ENCODE results near the gene PLXNB3.

PLXNB3 gene

DNA sequence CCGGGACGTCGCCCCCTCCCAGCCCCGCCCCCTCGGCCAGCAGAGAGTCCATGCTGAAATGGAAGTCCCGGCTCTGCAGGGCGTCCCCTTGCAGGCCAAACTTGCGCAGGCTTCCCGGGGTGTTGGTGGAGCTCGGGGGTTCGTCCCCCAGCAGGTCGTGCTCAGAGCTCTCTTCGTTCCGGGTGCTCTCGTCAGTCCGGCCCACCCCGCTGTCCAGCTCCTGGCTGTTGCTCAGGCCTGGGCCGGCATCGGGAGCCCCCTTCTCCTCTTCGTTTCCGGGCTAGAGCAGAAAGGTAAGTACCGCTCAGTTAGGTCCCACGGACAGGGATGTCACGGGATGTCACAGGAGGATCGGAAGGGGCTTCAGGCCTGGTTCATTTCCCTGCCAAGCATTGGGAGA is 40.6 kb downstream of the PLXNB3 start:
- no peaks in the 10 kb centered on the region for H3K27me3 ChIP-seq (ENCODE audit: control insufficient read depth, insufficient read depth, low read length)
- no peaks in the 10 kb centered on the region for H3K9me3 ChIP-seq (ENCODE audit: control insufficient read depth, low read length)
- no peak overlapping the region for H3K4me2 ChIP-seq (ENCODE audit: low read length)
- TF ChIP-seq, protein P1, sequence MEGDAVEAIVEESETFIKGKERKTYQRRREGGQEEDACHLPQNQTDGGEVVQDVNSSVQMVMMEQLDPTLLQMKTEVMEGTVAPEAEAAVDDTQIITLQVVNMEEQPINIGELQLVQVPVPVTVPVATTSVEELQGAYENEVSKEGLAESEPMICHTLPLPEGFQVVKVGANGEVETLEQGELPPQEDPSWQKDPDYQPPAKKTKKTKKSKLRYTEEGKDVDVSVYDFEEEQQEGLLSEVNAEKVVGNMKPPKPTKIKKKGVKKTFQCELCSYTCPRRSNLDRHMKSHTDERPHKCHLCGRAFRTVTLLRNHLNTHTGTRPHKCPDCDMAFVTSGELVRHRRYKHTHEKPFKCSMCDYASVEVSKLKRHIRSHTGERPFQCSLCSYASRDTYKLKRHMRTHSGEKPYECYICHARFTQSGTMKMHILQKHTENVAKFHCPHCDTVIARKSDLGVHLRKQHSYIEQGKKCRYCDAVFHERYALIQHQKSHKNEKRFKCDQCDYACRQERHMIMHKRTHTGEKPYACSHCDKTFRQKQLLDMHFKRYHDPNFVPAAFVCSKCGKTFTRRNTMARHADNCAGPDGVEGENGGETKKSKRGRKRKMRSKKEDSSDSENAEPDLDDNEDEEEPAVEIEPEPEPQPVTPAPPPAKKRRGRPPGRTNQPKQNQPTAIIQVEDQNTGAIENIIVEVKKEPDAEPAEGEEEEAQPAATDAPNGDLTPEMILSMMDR (IDR thresholded peaks at IDR 0.05): no peak
- H3K36me3 ChIP-seq (ENCODE audit: control insufficient read depth, insufficient read depth, low read length): no peaks in the 10 kb centered on the region
- no peaks in the 10 kb centered on the region for H3K4me1 ChIP-seq
- no peak overlapping the region for H3K4me3 ChIP-seq (ENCODE audit: low read depth, low read length)
- no peak overlapping the region for H3K9ac ChIP-seq
- no peak overlapping the region for H3K27ac ChIP-seq
- H2AFZ ChIP-seq: no peak overlapping the region
- H3K79me2 ChIP-seq: no peaks in the 10 kb centered on the region

DNA sequence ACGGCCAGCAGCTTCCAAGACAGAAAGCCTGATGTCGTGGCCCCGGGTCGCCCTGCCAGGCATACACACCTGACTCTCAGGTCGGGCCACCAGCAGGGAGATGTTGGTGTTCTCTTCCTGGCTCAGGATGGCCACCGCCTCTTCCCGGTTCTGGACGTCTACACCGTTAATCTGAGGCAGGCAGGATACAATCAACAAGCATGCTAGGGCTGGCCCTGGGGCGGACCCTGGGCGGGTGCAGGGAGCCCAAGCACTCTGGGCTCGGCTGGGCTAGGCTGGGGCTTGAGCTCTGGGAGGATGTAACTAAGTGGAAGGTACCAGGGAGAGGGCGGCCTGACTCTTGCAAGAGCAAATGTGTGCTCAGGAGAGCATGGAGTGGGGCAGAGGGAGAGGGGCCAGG is 41.4 kb downstream of the PLXNB3 start:
- Histone ChIP-seq H3K4me2 (ENCODE audit: low read length) (no peak overlapping the region), H3K4me1 (no peaks in the 10 kb centered on the region), H3K79me2 (no peaks in the 10 kb centered on the region), H3K9me3 (ENCODE audit: control insufficient read depth, low read length) (no peaks in the 10 kb centered on the region), H3K27me3 (ENCODE audit: control insufficient read depth, insufficient read depth, low read length) (no peaks in the 10 kb centered on the region), H3K4me3 (ENCODE audit: low read depth, low read length) (no peak overlapping the region), H3K9ac (no peak overlapping the region), H2AFZ (no peak overlapping the region), H3K36me3 (ENCODE audit: control insufficient read depth, insufficient read depth, low read length) (no peaks in the 10 kb centered on the region), H3K27ac (no peak overlapping the region)
- TF ChIP-seq, protein P1 (IDR thresholded peaks at IDR 0.05): no peak

DNA sequence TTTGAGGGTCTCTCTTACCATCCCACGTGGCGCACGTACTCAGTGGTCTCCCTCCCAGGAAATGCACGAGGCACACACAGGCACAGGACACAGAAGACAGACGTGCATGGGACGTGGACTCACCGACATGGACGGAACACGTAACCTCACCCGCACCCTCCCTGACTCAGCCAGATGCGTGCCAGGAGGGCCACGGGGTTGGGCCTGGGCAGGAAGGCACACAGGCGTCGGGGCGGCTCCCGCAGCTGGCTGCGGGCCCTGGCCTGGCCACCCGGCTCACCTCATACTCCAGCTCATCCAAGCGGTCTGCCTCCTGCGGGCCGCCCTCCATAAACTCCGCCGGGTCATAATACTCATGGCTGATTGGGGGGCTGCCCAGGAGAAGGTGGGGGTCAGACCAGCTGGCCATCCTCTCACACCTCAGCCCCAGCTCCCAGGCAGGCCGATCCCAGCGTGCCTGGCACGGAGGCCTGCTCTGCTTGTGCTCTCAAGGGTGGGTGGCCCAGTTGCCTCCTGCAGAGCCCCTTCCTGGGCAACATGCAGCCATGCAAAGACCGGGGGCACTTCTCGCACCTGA is 43.0 kb downstream of the PLXNB3 start:
- no peaks in the 10 kb centered on the region for H3K4me1 ChIP-seq
- H3K4me3 ChIP-seq (ENCODE audit: low read depth, low read length): no peak overlapping the region
- H3K79me2 ChIP-seq: no peaks in the 10 kb centered on the region
- H3K9me3 ChIP-seq (ENCODE audit: control insufficient read depth, low read length): no peaks in the 10 kb centered on the region
- H3K36me3 ChIP-seq (ENCODE audit: control insufficient read depth, insufficient read depth, low read length): no peaks in the 10 kb centered on the region
- no peak overlapping the region for H3K4me2 ChIP-seq (ENCODE audit: low read length)
- no peak overlapping the region for H3K9ac ChIP-seq
- no peak overlapping the region for H2AFZ ChIP-seq
- no peak overlapping the region for H3K27ac ChIP-seq
- TF ChIP-seq, protein P1 (IDR thresholded peaks at IDR 0.05): no peak
- no peaks in the 10 kb centered on the region for H3K27me3 ChIP-seq (ENCODE audit: control insufficient read depth, insufficient read depth, low read length)

DNA sequence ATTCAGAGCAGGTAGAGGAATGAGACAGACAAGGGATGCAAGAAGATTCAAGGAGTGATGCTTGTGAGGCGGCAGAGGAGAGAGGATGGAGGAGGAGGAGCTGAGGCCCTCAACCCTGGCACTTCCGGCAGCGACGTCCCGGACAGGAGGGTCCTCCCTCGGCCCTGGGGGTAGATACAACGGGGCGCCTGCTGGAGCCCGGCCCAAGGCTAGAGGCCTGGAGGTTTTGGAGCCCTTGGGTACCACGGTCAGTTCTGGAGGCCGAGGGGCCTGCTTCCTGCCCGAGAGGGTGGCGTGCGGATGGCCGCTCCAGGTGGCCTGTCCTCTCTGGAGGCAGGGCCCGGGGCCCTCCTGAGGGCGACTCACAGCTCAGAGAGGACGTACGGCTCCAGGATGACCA is 43.9 kb downstream of the PLXNB3 start:
- TF ChIP-seq, protein P1 (IDR thresholded peaks at IDR 0.05): no peak
- no peak overlapping the region for H3K4me3 ChIP-seq (ENCODE audit: low read depth, low read length)

DNA sequence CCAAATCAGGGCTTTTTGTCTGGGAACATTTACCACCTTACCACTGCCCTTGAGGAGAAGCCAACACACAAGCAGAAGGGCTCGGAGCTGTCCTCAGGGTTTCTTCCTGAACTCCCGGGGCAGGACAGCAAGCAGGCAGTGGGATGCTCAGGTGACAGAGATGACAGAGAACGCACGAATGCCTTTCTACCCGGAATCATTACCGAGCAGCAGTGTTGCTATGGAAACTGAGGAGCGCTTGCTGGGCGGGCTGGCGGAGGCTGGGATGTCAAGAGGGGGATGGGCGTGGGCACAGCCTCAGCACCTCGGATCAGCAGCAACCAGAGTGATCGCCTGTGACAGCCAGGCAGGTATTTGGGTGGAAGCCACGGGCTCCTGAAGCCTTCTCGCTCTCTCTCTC is 48.2 kb downstream of the PLXNB3 start:
- Histone ChIP-seq H3K36me3 (ENCODE audit: control insufficient read depth, insufficient read depth, low read length) (no peaks in the 10 kb centered on the region), H3K4me1 (no peaks in the 10 kb centered on the region), H3K4me3 (ENCODE audit: low read depth, low read length) (no peak overlapping the region), H3K4me2 (ENCODE audit: low read length) (no peak overlapping the region), H3K27me3 (ENCODE audit: control insufficient read depth, insufficient read depth, low read length) (no peaks in the 10 kb centered on the region), H3K9me3 (ENCODE audit: control insufficient read depth, low read length) (no peaks in the 10 kb centered on the region), H3K27ac (no peak overlapping the region), H3K79me2 (no peaks in the 10 kb centered on the region), H2AFZ (no peak overlapping the region), H3K9ac (no peak overlapping the region)
- TF ChIP-seq, protein P1 (IDR thresholded peaks at IDR 0.05): no peak

More for the DNA sequence above, 43.9 kb downstream of the PLXNB3 start:
- Histone ChIP-seq H3K79me2 (no peaks in the 10 kb centered on the region), H3K36me3 (ENCODE audit: control insufficient read depth, insufficient read depth, low read length) (no peaks in the 10 kb centered on the region), H3K9me3 (ENCODE audit: control insufficient read depth, low read length) (no peaks in the 10 kb centered on the region), H2AFZ (no peak overlapping the region), H3K4me2 (ENCODE audit: low read length) (no peak overlapping the region), H3K9ac (no peak overlapping the region), H3K27me3 (ENCODE audit: control insufficient read depth, insufficient read depth, low read length) (no peaks in the 10 kb centered on the region), H3K27ac (no peak overlapping the region), H3K4me1 (no peaks in the 10 kb centered on the region)

Measured in parathyroid adenoma (tissue), 2 donors.